ENCODE data around the gene ZDHHC14. TPM values are rescaled to one million over a fixed set of nuclear protein-coding genes. Genes with fewer than 3 reads are reported as not detected.

ZDHHC14 gene
- total and polyA plus RNA-seq, 4 donors: 4.3 to 18.3 (median 8.9) TPM

- H3K27me3 ChIP-seq (ENCODE audit: control insufficient read depth in 3 of 3, insufficient read depth in 3 of 3, low read length in 2 of 3): no peaks in the 10 kb centered on the region
- H3K4me3 ChIP-seq: no peak overlapping the region
- H3K9ac ChIP-seq (ENCODE audit: insufficient read depth in 1 of 2, low read length in 2 of 2): no peak overlapping the region
- ATAC-seq (ENCODE audit: insufficient read depth, low FRiP score): no peak
- no peaks in the 10 kb centered on the region for H3K36me3 ChIP-seq (ENCODE audit: control insufficient read depth in 4 of 4, insufficient read depth in 4 of 4, low read length in 4 of 4)
- no peak for TF ChIP-seq CTCF (IDR thresholded peaks at IDR 0.05; ENCODE audit: control extremely low read depth, extremely low read depth)
- H3K27ac ChIP-seq (ENCODE audit: low read depth in 1 of 2, low read length in 1 of 2): no peak overlapping the region
- DNase-seq: no peak
- H3K4me1 ChIP-seq (ENCODE audit: control insufficient read depth in 5 of 5, insufficient read depth in 5 of 5, low read length in 5 of 5): peaks cover 0 to 22% (median 8%) of the 10 kb centered on the region in 5 donors
- 69 to 79% methylated on average over 2 of the region's 2 CpGs for WGBS, 2 donors
- H3K9me3 ChIP-seq (ENCODE audit: control insufficient read depth in 4 of 4, insufficient read depth in 3 of 4, low read length in 3 of 4): peaks cover 0 to 2% (median 0%) of the 10 kb centered on the region in 4 donors
Measured at GRCh38 chr6:157604816-157605215, 223.8 kb downstream of the ZDHHC14 start.

GRCh38 chr6:157605484-157605883 lies 224.5 kb downstream of the ZDHHC14 start:
- 91 to 95% methylated on average over 8 of the region's 8 CpGs for WGBS, 2 donors
- Histone ChIP-seq H3K27me3 (ENCODE audit: control insufficient read depth in 3 of 3, insufficient read depth in 3 of 3, low read length in 2 of 3) (no peaks in the 10 kb centered on the region), H3K27ac (ENCODE audit: low read depth in 1 of 2, low read length in 1 of 2) (no peak overlapping the region), H3K4me3 (no peak overlapping the region), H3K9ac (ENCODE audit: insufficient read depth in 1 of 2, low read length in 2 of 2) (no peak overlapping the region), H3K36me3 (ENCODE audit: control insufficient read depth in 4 of 4, insufficient read depth in 4 of 4, low read length in 4 of 4) (no peaks in the 10 kb centered on the region), H3K9me3 (ENCODE audit: control insufficient read depth in 4 of 4, insufficient read depth in 3 of 4, low read length in 3 of 4) (peaks cover 0 to 2% (median 0%) of the 10 kb centered on the region in 4 donors), H3K4me1 (ENCODE audit: control insufficient read depth in 5 of 5, insufficient read depth in 5 of 5, low read length in 5 of 5) (peaks cover 0 to 22% (median 8%) of the 10 kb centered on the region in 5 donors)
- DNase-seq: no peak
- TF ChIP-seq CTCF (IDR thresholded peaks at IDR 0.05; ENCODE audit: control extremely low read depth, extremely low read depth): no peak
- no peak for ATAC-seq (ENCODE audit: insufficient read depth, low FRiP score)

GRCh38 chr6:157606516-157606915 lies 225.5 kb downstream of the ZDHHC14 start:
- H3K4me3 ChIP-seq: no peak overlapping the region
- H3K27me3 ChIP-seq (ENCODE audit: control insufficient read depth in 3 of 3, insufficient read depth in 3 of 3, low read length in 2 of 3): no peaks in the 10 kb centered on the region
- DNase-seq (no peak), ATAC-seq (ENCODE audit: insufficient read depth, low FRiP score) (no peak)
- H3K27ac ChIP-seq (ENCODE audit: low read depth in 1 of 2, low read length in 1 of 2): no peak overlapping the region
- no peak for TF ChIP-seq CTCF (IDR thresholded peaks at IDR 0.05; ENCODE audit: control extremely low read depth, extremely low read depth)
- no peaks in the 10 kb centered on the region for H3K9me3 ChIP-seq (ENCODE audit: control insufficient read depth in 4 of 4, insufficient read depth in 3 of 4, low read length in 3 of 4)
- H3K9ac ChIP-seq (ENCODE audit: insufficient read depth in 1 of 2, low read length in 2 of 2): no peak overlapping the region
- peaks cover 0 to 22% (median 8%) of the 10 kb centered on the region in 5 donors for H3K4me1 ChIP-seq (ENCODE audit: control insufficient read depth in 5 of 5, insufficient read depth in 5 of 5, low read length in 5 of 5)
- H3K36me3 ChIP-seq (ENCODE audit: control insufficient read depth in 4 of 4, insufficient read depth in 4 of 4, low read length in 4 of 4): no peaks in the 10 kb centered on the region
- WGBS, 2 donors: 84 to 93% methylated on average over 9 of the region's 9 CpGs

All from lung (tissue), 12 donors.